HG03108 (cell line): Measurements from ENCODE around the gene BASP1.
"Not testable (repeated sequence)": the region's sequence is repeated elsewhere in the genome, so short reads cannot be mapped to it uniquely, and the experiment has no call there.

Experiments
- ATAC-seq: cut with Tn5 transposase; IDR thresholded peaks from one replicate; pipeline ENCODE4 v1.9.1; 2021; ENCODE audit warnings: moderate library complexity; ENCODE audit not compliant: unreplicated experiment

The BASP1 gene

GRCh38 chr5:17190799-17191391 is 26.5 kb upstream of the BASP1 start:
- ATAC-seq, result no peak

GRCh38 chr5:17191574-17191973 is 25.9 kb upstream of the BASP1 start:
- not testable (repeated sequence) for ATAC-seq

- no peak for ATAC-seq
Observed at GRCh38 chr5:17192191-17192590, 25.2 kb upstream of the BASP1 start.

GRCh38 chr5:17196024-17196423 is 21.4 kb upstream of the BASP1 start:
- ATAC-seq, result no peak

- no peak for ATAC-seq
Observed at GRCh38 chr5:17196697-17197096, 20.7 kb upstream of the BASP1 start.

- ATAC-seq, result no peak
Observed at GRCh38 chr5:17203329-17204132, 13.9 kb upstream of the BASP1 start.

GRCh38 chr5:17204133-17204489 is 13.3 kb upstream of the BASP1 start:
- ATAC-seq, result no peak

GRCh38 chr5:17206021-17206420 is 11.4 kb upstream of the BASP1 start:
- no peak for ATAC-seq

GRCh38 chr5:17212191-17212590 is 5.2 kb upstream of the BASP1 start:
- no peak for ATAC-seq

- no peak for ATAC-seq
Observed at GRCh38 chr5:17212996-17213395, 4.4 kb upstream of the BASP1 start.

GRCh38 chr5:17213938-17214337 is 3.5 kb upstream of the BASP1 start:
- no peak for ATAC-seq

GRCh38 chr5:17214893-17215292 is 2.5 kb upstream of the BASP1 start:
- ATAC-seq, result no peak

- no peak for ATAC-seq
Observed at GRCh38 chr5:17215361-17215760, 2.1 kb upstream of the BASP1 start.

- ATAC-seq, result peak; percentile 39
Observed at GRCh38 chr5:17216176-17216973, 1.1 kb upstream of the BASP1 start.

- ATAC-seq, result no peak
Observed at GRCh38 chr5:17216974-17217492, 398 bp upstream of the BASP1 start.

GRCh38 chr5:17218353-17219005 is 1.0 kb downstream of the BASP1 start:
- no peak for ATAC-seq

GRCh38 chr5:17219006-17219422 is 1.6 kb downstream of the BASP1 start:
- no peak for ATAC-seq

- ATAC-seq, result no peak
Observed at GRCh38 chr5:17219469-17219868, 2.0 kb downstream of the BASP1 start.

- no peak for ATAC-seq
Observed at GRCh38 chr5:17219992-17220391, 2.6 kb downstream of the BASP1 start.

- no peak for ATAC-seq
Observed at GRCh38 chr5:17220469-17220868, 3.0 kb downstream of the BASP1 start.
